GM18951 (cell line): Measurements from ENCODE around the gene IRF1.

Source experiments
- POLR2A ChIP-seq: IDR thresholded peaks from 4 replicates; pipeline ENCODE4 v1.6.1; 2011; ENCODE audit warnings: mild to moderate bottlenecking; ENCODE audit not compliant: insufficient read length, insufficient read depth; ENCODE audit errors: extremely low read depth
- in situ Hi-C: fragments of 300-500 bp; cut with MboI; formaldehyde crosslinking; loops from one replicate; pipeline ENCODE4 v1.12.0; 2022; ENCODE audit warnings: low sequenced_read_pairs, mixed read lengths, inconsistent platforms; ENCODE audit not compliant: unreplicated experiment

The IRF1 gene

GRCh38 chr5:132435447-132435846, 55.1 kb downstream of the IRF1 start:
- in situ Hi-C loops = no loop called here
- no peak for TF ChIP-seq POLR2A

- no peak for TF ChIP-seq POLR2A
- in situ Hi-C loops = no loop called here
Observed at GRCh38 chr5:132434416-132435286, 55.9 kb downstream of the IRF1 start.

- in situ Hi-C loops = no loop called here
- TF ChIP-seq POLR2A = no peak
Observed at GRCh38 chr5:132433141-132433540, 57.4 kb downstream of the IRF1 start.

GRCh38 chr5:132431632-132432031, 58.9 kb downstream of the IRF1 start:
- in situ Hi-C loops = no loop called here
- TF ChIP-seq POLR2A = no peak
